ENCODE data around the gene RPS15.

Gene RPS15

DNA sequence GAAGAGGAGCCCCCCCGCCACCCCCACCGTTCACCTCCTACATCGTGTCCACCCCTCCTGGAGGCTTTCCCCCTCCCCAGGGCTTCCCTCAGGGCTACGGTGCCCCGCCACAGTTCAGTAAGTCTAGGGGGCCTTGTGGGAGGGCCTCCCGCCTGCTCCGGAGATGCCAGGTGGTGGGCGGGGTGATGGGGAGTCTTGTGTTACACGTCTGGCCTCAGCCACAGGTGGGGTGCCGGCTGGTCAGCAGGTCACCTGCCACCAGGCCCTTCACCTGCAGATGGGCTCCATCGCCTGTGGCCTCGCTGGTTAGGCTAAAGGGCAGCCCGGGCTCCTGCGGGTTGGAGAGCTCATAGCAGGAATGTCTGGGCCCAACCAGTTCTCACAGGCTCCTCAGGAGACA lies 8.0 kb upstream of the RPS15 start:
- H3K9me2 ChIP-seq (ENCODE audit: low read depth, low read length), result no peaks in the 10 kb centered on the region
- TF ChIP-seq EZH2 (IDR thresholded peaks at IDR 0.05; ENCODE audit: borderline replicate concordance, low read length), result no peak
- TF ChIP-seq, protein P1, sequence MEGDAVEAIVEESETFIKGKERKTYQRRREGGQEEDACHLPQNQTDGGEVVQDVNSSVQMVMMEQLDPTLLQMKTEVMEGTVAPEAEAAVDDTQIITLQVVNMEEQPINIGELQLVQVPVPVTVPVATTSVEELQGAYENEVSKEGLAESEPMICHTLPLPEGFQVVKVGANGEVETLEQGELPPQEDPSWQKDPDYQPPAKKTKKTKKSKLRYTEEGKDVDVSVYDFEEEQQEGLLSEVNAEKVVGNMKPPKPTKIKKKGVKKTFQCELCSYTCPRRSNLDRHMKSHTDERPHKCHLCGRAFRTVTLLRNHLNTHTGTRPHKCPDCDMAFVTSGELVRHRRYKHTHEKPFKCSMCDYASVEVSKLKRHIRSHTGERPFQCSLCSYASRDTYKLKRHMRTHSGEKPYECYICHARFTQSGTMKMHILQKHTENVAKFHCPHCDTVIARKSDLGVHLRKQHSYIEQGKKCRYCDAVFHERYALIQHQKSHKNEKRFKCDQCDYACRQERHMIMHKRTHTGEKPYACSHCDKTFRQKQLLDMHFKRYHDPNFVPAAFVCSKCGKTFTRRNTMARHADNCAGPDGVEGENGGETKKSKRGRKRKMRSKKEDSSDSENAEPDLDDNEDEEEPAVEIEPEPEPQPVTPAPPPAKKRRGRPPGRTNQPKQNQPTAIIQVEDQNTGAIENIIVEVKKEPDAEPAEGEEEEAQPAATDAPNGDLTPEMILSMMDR (IDR thresholded peaks at IDR 0.05; ENCODE audit: low read length), result no peak
- no peak overlapping the region for H3K4me2 ChIP-seq (ENCODE audit: low read length)
- no peak overlapping the region for H3K9ac ChIP-seq (ENCODE audit: low read length)
- H3K4me1 ChIP-seq (ENCODE audit: insufficient read depth, low read length, severe bottlenecking), result no peaks in the 10 kb centered on the region
- no peaks in the 10 kb centered on the region for H3F3A ChIP-seq (ENCODE audit: insufficient read depth, low read length)
- no peak overlapping the region for H2AFZ ChIP-seq (ENCODE audit: low read length)
- H3K4me3 ChIP-seq (ENCODE audit: low read depth, low read length, poor library complexity, severe bottlenecking), result no peak overlapping the region
- H3K9me3 ChIP-seq (ENCODE audit: low read length), result no peaks in the 10 kb centered on the region
- no peak overlapping the region for H3K27ac ChIP-seq (ENCODE audit: low read depth, low read length, poor library complexity, severe bottlenecking)
- H4K20me1 ChIP-seq (ENCODE audit: insufficient read depth, low read length), result no peaks in the 10 kb centered on the region
- peaks cover 92% of the 10 kb centered on the region for H3K36me3 ChIP-seq (ENCODE audit: insufficient read depth, low read length)
- H3K27me3 ChIP-seq (ENCODE audit: insufficient read depth, low read length), result no peaks in the 10 kb centered on the region
- H3K79me2 ChIP-seq (ENCODE audit: insufficient read depth, low read length), result no peaks in the 10 kb centered on the region

DNA sequence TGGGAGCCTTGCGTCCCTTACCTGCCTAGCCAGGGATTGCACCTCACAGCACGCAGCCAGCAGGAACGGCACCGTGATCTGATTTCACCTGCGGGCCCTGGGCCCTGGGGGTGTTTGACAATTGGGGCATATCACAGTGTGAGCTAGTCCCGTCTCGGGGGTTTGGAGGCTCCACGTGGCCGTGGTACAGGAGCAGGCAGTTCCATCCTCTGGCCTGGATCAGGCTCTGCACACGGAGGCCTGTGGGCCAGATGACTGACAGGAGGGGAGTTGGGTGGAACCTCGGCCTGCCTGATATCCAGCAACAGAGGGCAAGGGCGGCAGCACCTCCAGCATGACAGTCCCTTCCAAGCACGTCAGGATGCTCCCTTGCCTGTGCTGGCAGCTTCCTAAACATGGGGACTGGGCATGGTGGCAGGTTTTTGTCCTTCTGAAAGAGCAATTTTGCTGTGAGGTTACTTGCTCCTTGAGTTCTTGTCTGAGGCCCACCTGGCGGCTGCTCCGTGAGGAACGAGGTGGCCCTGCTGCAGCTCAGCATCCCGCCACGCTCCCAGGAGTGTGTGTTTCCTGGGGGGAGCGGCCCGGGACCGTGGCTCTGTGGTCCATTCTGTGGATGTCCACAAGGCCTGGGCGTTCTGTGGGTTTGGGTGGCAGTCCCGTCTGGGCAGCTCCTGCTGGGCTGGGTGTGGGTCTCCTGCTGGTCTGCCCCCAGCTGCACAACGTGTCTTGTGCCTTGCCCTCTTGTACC lies 6.3 kb upstream of the RPS15 start:
- H3K9ac ChIP-seq (ENCODE audit: low read length), result no peak overlapping the region

DNA sequence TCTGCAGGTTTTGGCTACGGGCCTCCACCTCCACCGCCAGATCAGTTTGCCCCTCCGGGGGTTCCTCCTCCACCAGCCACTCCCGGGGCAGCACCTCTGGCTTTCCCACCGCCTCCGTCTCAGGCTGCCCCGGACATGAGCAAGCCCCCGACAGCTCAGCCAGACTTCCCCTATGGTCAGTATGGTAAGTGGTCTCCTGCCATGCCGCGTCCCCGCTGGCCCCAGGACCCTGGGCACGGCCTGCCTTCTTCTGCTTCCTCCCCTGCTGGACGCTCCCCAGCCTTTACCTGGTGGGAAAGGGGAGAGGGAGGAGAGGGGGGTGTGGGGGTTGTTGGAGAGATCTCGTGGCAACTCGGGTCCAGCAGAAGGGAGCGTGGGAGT lies 5.7 kb upstream of the RPS15 start:
- Histone ChIP-seq H2AFZ (ENCODE audit: low read length) (no peak overlapping the region), H3K36me3 (ENCODE audit: insufficient read depth, low read length) (peaks cover 76% of the 10 kb centered on the region), H3K27me3 (ENCODE audit: insufficient read depth, low read length) (no peaks in the 10 kb centered on the region), H3K79me2 (ENCODE audit: insufficient read depth, low read length) (no peaks in the 10 kb centered on the region), H3K4me1 (ENCODE audit: insufficient read depth, low read length, severe bottlenecking) (peaks cover 2% of the 10 kb centered on the region), H3K4me2 (ENCODE audit: low read length) (no peak overlapping the region), H3K9me2 (ENCODE audit: low read depth, low read length) (no peaks in the 10 kb centered on the region), H3K9ac (ENCODE audit: low read length) (no peak overlapping the region), H4K20me1 (ENCODE audit: insufficient read depth, low read length) (no peaks in the 10 kb centered on the region), H3K9me3 (ENCODE audit: low read length) (no peaks in the 10 kb centered on the region), H3K4me3 (ENCODE audit: low read depth, low read length, poor library complexity, severe bottlenecking) (no peak overlapping the region), H3K27ac (ENCODE audit: low read depth, low read length, poor library complexity, severe bottlenecking) (no peak overlapping the region), H3F3A (ENCODE audit: insufficient read depth, low read length) (peaks cover 3% of the 10 kb centered on the region; the same call in 1 of the 2 replicates)
- TF ChIP-seq, protein P1 (IDR thresholded peaks at IDR 0.05; ENCODE audit: low read length), result no peak
- no peak for TF ChIP-seq EZH2 (IDR thresholded peaks at IDR 0.05; ENCODE audit: borderline replicate concordance, low read length)

More for the DNA sequence above, 6.3 kb upstream of the RPS15 start:
- no peaks in the 10 kb centered on the region for H3K9me3 ChIP-seq (ENCODE audit: low read length)
- H3K27me3 ChIP-seq (ENCODE audit: insufficient read depth, low read length), result no peaks in the 10 kb centered on the region
- no peaks in the 10 kb centered on the region for H3K79me2 ChIP-seq (ENCODE audit: insufficient read depth, low read length)
- no peak overlapping the region for H3K4me3 ChIP-seq (ENCODE audit: low read depth, low read length, poor library complexity, severe bottlenecking)
- TF ChIP-seq EZH2 (IDR thresholded peaks at IDR 0.05; ENCODE audit: borderline replicate concordance, low read length), result no peak
- TF ChIP-seq, protein P1 (IDR thresholded peaks at IDR 0.05; ENCODE audit: low read length), result no peak
- H3K36me3 ChIP-seq (ENCODE audit: insufficient read depth, low read length), result peaks cover 82% of the 10 kb centered on the region
- no peaks in the 10 kb centered on the region for H3K9me2 ChIP-seq (ENCODE audit: low read depth, low read length)
- peaks cover 3% of the 10 kb centered on the region; the same call in 1 of the 2 replicates for H3F3A ChIP-seq (ENCODE audit: insufficient read depth, low read length)
- H4K20me1 ChIP-seq (ENCODE audit: insufficient read depth, low read length), result no peaks in the 10 kb centered on the region
- no peak overlapping the region for H3K4me2 ChIP-seq (ENCODE audit: low read length)
- H2AFZ ChIP-seq (ENCODE audit: low read length), result no peak overlapping the region
- H3K27ac ChIP-seq (ENCODE audit: low read depth, low read length, poor library complexity, severe bottlenecking), result no peak overlapping the region
- H3K4me1 ChIP-seq (ENCODE audit: insufficient read depth, low read length, severe bottlenecking), result no peaks in the 10 kb centered on the region
